Transverse colon (tissue), 4 donors: ENCODE data around the gene SPESP1.

ENCODE experiments used
- CTCF ChIP-seq, 5 experiments: fragments of 200-600 bp in 3 of 5; fragments of 450-650 bp in 2 of 5; sonication (generic) in 3 of 5; IDR thresholded peaks; 1 replicate in 2 of 5; 2 replicates in 3 of 5; pipeline ENCODE4 v1.5.1; 2016 to 2017; ENCODE audit warnings: antibody characterized with exemption in 5 of 5, inconsistent platforms in 3 of 5, mild to moderate bottlenecking in 2 of 5, moderate library complexity in 1 of 5
- EP300 ChIP-seq: sonication (generic); formaldehyde crosslinking; IDR thresholded peaks from one replicate; pipeline ENCODE4 v1.6.1; 2017; ENCODE audit warnings: antibody characterized with exemption, low read depth
- POLR2A ChIP-seq: fragments of 450-650 bp; IDR thresholded peaks from one replicate; pipeline ENCODE4 v1.6.1; 2016; ENCODE audit warnings: antibody characterized with exemption, mild to moderate bottlenecking, moderate library complexity
- POLR2AphosphoS5 ChIP-seq, 3 donors: sonication (generic); formaldehyde crosslinking; IDR thresholded peaks; one replicate each; pipeline ENCODE4 v1.6.1; 2016; ENCODE audit warnings: antibody characterized with exemption in 3 of 3

- TF ChIP-seq CTCF (IDR thresholded peaks at IDR 0.05) (no peak), POLR2AphosphoS5 (IDR thresholded peaks at IDR 0.05) (no peak), EP300 (no peak), POLR2A (no peak)
Observed at GRCh38 chr15:68982976-68983563, 52.7 kb downstream of the SPESP1 start.
